ENCODE data around the gene MICU1. TPM values are rescaled to one million over a fixed set of nuclear protein-coding genes. Genes with fewer than 3 reads are reported as not detected.
A peak's percentile ranks its signal among the peaks of the same experiment; 100 is the strongest.

Gene MICU1
- polyA plus RNA-seq, 1 of the 3 experiments (the other 2 are of a cell fraction) = 24.6 TPM

GRCh38 chr10:72598769-72599701 lies 26.8 kb downstream of the MICU1 start:
- WGBS (ENCODE audit: low lambda C conversion rate) = 96% methylated on average over 4 of the region's 4 CpGs
- DNase-seq = peak; percentile 50
- Histone ChIP-seq H3K4me2 (no peak overlapping the region), H2AFZ (ENCODE audit: low read depth) (no peak overlapping the region), H3K27ac (ENCODE audit: low read depth in 2 of 2, low read length in 1 of 2) (no peak overlapping the region), H3F3A (replicated peaks; ENCODE audit: insufficient read depth) (peaks cover 5% of the 10 kb centered on the region), H3K36me3 (replicated peaks in 1 of 2; ENCODE audit: control insufficient read depth in 1 of 2, insufficient read depth in 2 of 2, low read length in 1 of 2) (no peaks in the 10 kb centered on the region), H3K79me2 (ENCODE audit: insufficient read depth) (peaks cover 10% of the 10 kb centered on the region), H3K4me1 (ENCODE audit: control insufficient read depth in 1 of 2, insufficient read depth in 2 of 2, low read depth in 1 of 2, low read length in 1 of 2) (no peaks in the 10 kb centered on the region), H3K9ac (no peak overlapping the region), H3K4me3 (ENCODE audit: low read depth in 2 of 2, low read length in 1 of 2) (no peak overlapping the region), H3K9me2 (no peaks in the 10 kb centered on the region), H3K9me3 (no peaks in the 10 kb centered on the region), H4K20me1 (ENCODE audit: insufficient read depth) (0 out of 2 replicates have a peak, but pooled peaks cover 2% of the 10 kb centered on the region), H3K27me3 (ENCODE audit: insufficient read depth) (no peaks in the 10 kb centered on the region)
- CTCF ChIA-PET = interaction anchor here (1.1 kb wide), 1 partner anchor 93 kb away, joined by 3 read pairs; no protein-coding TSS in a partner anchor
- TF ChIP-seq GATA2 (CRISPR knock-in tag; IDR thresholded peaks at IDR 0.05) = peak; percentile 63
- 0 out of 4 replicates have a peak, but pooled peaks of 1 of the 2 experiments have one; percentile 11 for TF ChIP-seq EP300 (IDR thresholded peaks at IDR 0.05; ENCODE audit: borderline replicate concordance in 1 of 2, low read depth in 1 of 2, low read length in 1 of 2)
- no peak for TF ChIP-seq CTCF (IDR thresholded peaks at IDR 0.05)
- POLR2A ChIA-PET = no interaction called here

- no peaks in the 10 kb centered on the region for H3K9me3 ChIP-seq
- POLR2A ChIA-PET = interaction anchor here (0.6 kb wide), 2 partner anchors 23 to 274 kb away, joined by 4 read pairs; no protein-coding TSS in a partner anchor
- no peak for DNase-seq
- WGBS (ENCODE audit: low lambda C conversion rate) = 100% methylated on average over 1 of the region's 1 CpG
- H3K36me3 ChIP-seq (replicated peaks in 1 of 2; ENCODE audit: control insufficient read depth in 1 of 2, insufficient read depth in 2 of 2, low read length in 1 of 2) = no peaks in the 10 kb centered on the region
- peak overlapping the region in 1 of 2 experiments; percentile 16; a peak in 2 of 4 replicates for H3K27ac ChIP-seq (ENCODE audit: low read depth in 2 of 2, low read length in 1 of 2)
- TF ChIP-seq FOSL2 (IDR thresholded peaks at IDR 0.05; ENCODE audit: borderline replicate concordance, low read depth) (peak; percentile 11; the same call in 1 of the 2 replicates), TCF12 (IDR thresholded peaks at IDR 0.05) (0 out of 2 replicates have a peak, but pooled peaks have one; percentile 8), MEF2A (IDR thresholded peaks at IDR 0.05; ENCODE audit: borderline replicate concordance, low read depth) (no peak)
- peaks cover 8% of the 10 kb centered on the region for H3K79me2 ChIP-seq (ENCODE audit: insufficient read depth)
- no peaks in the 10 kb centered on the region for H3K27me3 ChIP-seq (ENCODE audit: insufficient read depth)
- CTCF ChIA-PET = interaction anchor here (1.1 kb wide), 1 partner anchor 92 kb away, joined by 3 read pairs; no protein-coding TSS in a partner anchor
- H3K9ac ChIP-seq = no peak overlapping the region
- H3F3A ChIP-seq (replicated peaks; ENCODE audit: insufficient read depth) = peaks cover 5% of the 10 kb centered on the region
- H3K4me2 ChIP-seq = no peak overlapping the region
- H3K4me3 ChIP-seq (ENCODE audit: low read depth in 2 of 2, low read length in 1 of 2) = no peak overlapping the region
- 0 out of 2 replicates have a peak, but pooled peaks cover 2% of the 10 kb centered on the region for H4K20me1 ChIP-seq (ENCODE audit: insufficient read depth)
- H3K9me2 ChIP-seq = no peaks in the 10 kb centered on the region
- no peaks in the 10 kb centered on the region for H3K4me1 ChIP-seq (ENCODE audit: control insufficient read depth in 1 of 2, insufficient read depth in 2 of 2, low read depth in 1 of 2, low read length in 1 of 2)
- H2AFZ ChIP-seq (ENCODE audit: low read depth) = no peak overlapping the region
Measured at GRCh38 chr10:72597897-72598296, 28.0 kb downstream of the MICU1 start.

DNA sequence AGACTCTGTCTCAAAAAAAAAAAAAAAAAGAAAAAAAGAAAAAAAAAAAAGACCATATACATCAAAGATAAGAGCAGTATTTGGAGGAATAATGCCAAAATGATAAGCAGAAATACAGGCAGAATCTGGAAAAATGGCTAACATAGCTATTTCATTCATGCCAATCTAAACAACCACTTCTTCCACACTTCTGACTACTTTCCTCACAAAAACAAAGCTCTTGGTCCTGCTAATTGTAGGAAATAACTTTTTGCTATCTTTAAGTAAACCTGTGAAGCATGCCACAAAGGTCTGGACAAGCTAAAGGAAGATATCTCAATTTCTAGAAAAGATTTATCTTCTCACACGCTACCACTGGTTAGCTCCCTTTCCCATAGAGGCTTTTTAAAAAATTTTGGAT lies 30.4 kb downstream of the MICU1 start:
- Histone ChIP-seq H4K20me1 (ENCODE audit: insufficient read depth) (0 out of 2 replicates have a peak, but pooled peaks cover 2% of the 10 kb centered on the region), H3F3A (replicated peaks; ENCODE audit: insufficient read depth) (peaks cover 5% of the 10 kb centered on the region), H3K36me3 (replicated peaks in 1 of 2; ENCODE audit: control insufficient read depth in 1 of 2, insufficient read depth in 2 of 2, low read length in 1 of 2) (no peaks in the 10 kb centered on the region), H3K27me3 (ENCODE audit: insufficient read depth) (no peaks in the 10 kb centered on the region), H3K9me2 (no peaks in the 10 kb centered on the region), H2AFZ (ENCODE audit: low read depth) (no peak overlapping the region), H3K4me3 (ENCODE audit: low read depth in 2 of 2, low read length in 1 of 2) (no peak overlapping the region), H3K9ac (no peak overlapping the region), H3K9me3 (no peaks in the 10 kb centered on the region), H3K79me2 (ENCODE audit: insufficient read depth) (peaks cover 22% of the 10 kb centered on the region), H3K27ac (ENCODE audit: low read depth in 2 of 2, low read length in 1 of 2) (no peak overlapping the region), H3K4me2 (no peak overlapping the region), H3K4me1 (ENCODE audit: control insufficient read depth in 1 of 2, insufficient read depth in 2 of 2, low read depth in 1 of 2, low read length in 1 of 2) (no peaks in the 10 kb centered on the region)
- CTCF ChIA-PET = interaction anchor here (0.7 kb wide), 1 partner anchor 15 kb away, joined by 3 read pairs; no protein-coding TSS in a partner anchor
- POLR2A ChIA-PET = no interaction called here
- TF ChIP-seq USF1 (IDR thresholded peaks at IDR 0.05; ENCODE audit: borderline replicate concordance, low read depth) (no peak), EZH2phosphoT487 (IDR thresholded peaks at IDR 0.05; ENCODE audit: borderline replicate concordance, low read depth) (no peak), TEAD4 (IDR thresholded peaks at IDR 0.05; ENCODE audit: borderline replicate concordance, insufficient read depth) (no peak), CHD2 (IDR thresholded peaks at IDR 0.05; ENCODE audit: low read length, partially characterized antibody) (no peak), MXI1 (IDR thresholded peaks at IDR 0.05; ENCODE audit: low read depth, low read length) (no peak), MEF2A (IDR thresholded peaks at IDR 0.05; ENCODE audit: borderline replicate concordance, low read depth) (no peak), RCOR1 (IDR thresholded peaks at IDR 0.05; ENCODE audit: low read length) (no peak), RAD21 (IDR thresholded peaks at IDR 0.05; ENCODE audit: low read length) (no peak), FOXM1 (IDR thresholded peaks at IDR 0.05; ENCODE audit: low read depth) (no peak), SMC3 (IDR thresholded peaks at IDR 0.05; ENCODE audit: low read depth, low read length) (no peak)
- no peak for DNase-seq
- WGBS (ENCODE audit: low lambda C conversion rate) = 100% methylated on average over 1 of the region's 1 CpG
